ENCODE results near the gene UNC80.

DNA sequence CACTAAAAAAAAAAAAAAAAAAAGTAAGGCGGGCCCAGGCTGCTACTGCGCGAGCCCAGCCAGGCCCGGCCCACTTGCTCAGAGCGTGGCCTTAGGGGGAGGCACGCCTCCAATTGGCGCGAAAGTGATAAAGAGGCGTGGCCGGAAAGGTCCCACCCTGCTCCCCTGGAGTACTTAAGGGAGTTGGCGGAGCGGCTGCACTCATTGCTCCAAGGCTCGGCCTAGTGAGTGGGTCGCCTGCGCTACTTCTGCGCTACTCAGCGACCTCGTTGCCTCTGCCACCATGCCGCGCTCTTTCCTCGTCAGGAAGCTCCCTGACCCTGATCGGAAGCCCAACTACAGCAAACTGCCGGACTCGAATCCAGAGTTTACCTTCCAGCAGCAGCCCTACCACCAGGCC, 36.9 kb downstream of the UNC80 start:
- TF ChIP-seq, protein P1, sequence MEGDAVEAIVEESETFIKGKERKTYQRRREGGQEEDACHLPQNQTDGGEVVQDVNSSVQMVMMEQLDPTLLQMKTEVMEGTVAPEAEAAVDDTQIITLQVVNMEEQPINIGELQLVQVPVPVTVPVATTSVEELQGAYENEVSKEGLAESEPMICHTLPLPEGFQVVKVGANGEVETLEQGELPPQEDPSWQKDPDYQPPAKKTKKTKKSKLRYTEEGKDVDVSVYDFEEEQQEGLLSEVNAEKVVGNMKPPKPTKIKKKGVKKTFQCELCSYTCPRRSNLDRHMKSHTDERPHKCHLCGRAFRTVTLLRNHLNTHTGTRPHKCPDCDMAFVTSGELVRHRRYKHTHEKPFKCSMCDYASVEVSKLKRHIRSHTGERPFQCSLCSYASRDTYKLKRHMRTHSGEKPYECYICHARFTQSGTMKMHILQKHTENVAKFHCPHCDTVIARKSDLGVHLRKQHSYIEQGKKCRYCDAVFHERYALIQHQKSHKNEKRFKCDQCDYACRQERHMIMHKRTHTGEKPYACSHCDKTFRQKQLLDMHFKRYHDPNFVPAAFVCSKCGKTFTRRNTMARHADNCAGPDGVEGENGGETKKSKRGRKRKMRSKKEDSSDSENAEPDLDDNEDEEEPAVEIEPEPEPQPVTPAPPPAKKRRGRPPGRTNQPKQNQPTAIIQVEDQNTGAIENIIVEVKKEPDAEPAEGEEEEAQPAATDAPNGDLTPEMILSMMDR (IDR thresholded peaks at IDR 0.05; ENCODE audit: insufficient read depth, low read length, poor library complexity, severe bottlenecking): no peak
- TF ChIP-seq EZH2phosphoT487 (conservative IDR thresholded peaks at IDR 0.05; ENCODE audit: low read length): no peak

Measured in SU-DHL-6 (cell line).